Neural progenitor cell (in vitro differentiated cells): Measurements from ENCODE around the gene DTD2.

Experiments
- EZH2 ChIP-seq: fragments of 200-600 bp; sonication (generic); IDR thresholded peaks from 2 replicates; pipeline ENCODE4 v1.6.1; 2017; ENCODE audit warnings: antibody characterized with exemption, mild to moderate bottlenecking, moderate library complexity
- TF ChIP-seq, protein P1 (sequence below): fragments of 200-600 bp; sonication (generic); IDR thresholded peaks from 2 replicates; pipeline ENCODE4 v1.5.1; 2017; ENCODE audit warnings: antibody characterized with exemption, mild to moderate bottlenecking

DNA sequence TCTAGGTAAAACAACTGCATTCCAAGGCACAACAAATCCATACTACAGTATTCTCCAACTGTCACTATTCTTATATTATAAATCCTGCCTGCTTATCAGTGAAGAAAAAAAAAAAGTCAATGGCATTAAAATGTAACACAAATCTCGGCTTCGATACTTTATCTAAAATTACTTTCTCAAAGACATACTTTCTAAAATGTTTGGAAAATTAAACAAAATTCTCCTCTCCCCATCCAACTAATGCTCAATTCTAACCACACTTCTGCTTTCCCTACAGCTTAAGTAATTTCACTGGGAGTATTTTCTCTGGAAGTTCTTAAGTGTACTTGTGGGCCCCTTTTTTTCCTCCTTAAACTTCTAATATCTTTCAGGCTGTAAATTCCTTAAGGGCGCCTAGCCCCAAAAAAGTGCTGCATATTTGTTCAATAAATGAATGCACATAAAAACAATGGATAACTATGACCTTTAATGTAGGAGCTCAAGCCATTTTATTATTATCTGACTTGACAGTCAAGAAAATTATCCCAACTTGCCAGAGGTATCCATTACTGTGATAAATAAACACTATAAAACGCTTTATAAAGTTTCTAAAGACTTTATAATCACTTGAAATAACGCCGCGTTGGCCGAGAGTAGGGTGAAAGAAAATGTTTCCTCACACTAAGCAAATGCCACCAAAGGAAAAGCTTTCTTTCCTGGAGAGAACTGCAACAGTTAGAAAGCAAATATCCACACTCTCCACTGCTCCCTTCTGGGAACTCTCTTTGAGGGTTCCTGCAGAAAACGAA is 37.9 kb downstream of the DTD2 start:
- no peak for TF ChIP-seq EZH2
- TF ChIP-seq, protein P1, sequence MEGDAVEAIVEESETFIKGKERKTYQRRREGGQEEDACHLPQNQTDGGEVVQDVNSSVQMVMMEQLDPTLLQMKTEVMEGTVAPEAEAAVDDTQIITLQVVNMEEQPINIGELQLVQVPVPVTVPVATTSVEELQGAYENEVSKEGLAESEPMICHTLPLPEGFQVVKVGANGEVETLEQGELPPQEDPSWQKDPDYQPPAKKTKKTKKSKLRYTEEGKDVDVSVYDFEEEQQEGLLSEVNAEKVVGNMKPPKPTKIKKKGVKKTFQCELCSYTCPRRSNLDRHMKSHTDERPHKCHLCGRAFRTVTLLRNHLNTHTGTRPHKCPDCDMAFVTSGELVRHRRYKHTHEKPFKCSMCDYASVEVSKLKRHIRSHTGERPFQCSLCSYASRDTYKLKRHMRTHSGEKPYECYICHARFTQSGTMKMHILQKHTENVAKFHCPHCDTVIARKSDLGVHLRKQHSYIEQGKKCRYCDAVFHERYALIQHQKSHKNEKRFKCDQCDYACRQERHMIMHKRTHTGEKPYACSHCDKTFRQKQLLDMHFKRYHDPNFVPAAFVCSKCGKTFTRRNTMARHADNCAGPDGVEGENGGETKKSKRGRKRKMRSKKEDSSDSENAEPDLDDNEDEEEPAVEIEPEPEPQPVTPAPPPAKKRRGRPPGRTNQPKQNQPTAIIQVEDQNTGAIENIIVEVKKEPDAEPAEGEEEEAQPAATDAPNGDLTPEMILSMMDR, result no peak
